ENCODE results near the gene NXF1.
A peak's percentile ranks its signal among the peaks of the same experiment; 100 is the strongest.

The NXF1 gene

DNA sequence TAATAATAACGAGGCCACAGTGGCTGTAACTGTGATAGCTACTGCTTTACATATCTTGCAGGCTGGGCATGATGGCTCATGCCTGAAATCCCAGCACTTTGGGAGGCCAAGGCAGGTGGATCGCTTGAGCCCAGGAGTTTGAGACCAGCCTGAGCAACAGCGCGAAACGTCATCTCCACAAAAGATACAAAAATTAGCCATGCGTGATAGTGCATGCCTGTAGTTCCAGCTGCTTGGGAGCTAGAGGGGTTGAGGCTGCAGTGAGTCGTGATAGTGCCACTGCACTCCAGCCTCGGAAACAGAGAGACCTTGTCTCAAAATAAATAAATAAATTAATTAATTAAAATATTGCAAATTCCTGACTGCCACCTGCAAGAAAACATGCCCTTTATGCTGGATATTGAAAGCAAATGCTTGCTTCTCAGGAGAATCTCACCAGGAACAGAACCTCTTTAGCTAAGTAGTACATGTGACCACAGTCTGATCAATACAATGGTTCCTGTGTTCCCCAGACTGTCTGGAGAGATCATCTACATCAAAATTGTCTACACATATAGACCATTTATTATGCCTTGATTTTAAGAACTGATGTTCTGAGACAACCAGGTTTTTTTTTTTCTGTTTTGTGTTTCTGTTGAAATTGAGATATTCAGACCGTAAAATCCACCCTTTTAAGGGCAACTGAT lies 57.6 kb downstream of the NXF1 start:
- Histone ChIP-seq H3K9me3 (replicated peaks in 1 of 11) (no peaks in the 10 kb centered on the region), H4K20me1 (peaks cover 0 to 17% (median 0%) of the 10 kb centered on the region in 11 experiments; a peak in 5 of 22 replicates), H3K9ac (peak overlapping the region in 5 of 11 experiments; percentile 1 to 44 (median 13); a peak in 5 of 22 replicates), H3K4me1 (peaks cover 33 to 57% (median 41%) of the 10 kb centered on the region in 10 experiments), H3K27ac (peak overlapping the region in 2 of 11 experiments; percentile 1 to 13; a peak in 2 of 22 replicates), H3K4me2 (peak overlapping the region; percentile 13 to 75 (median 52); a peak in 19 of 22 replicates), H3K4me3 (no peak overlapping the region), H3K36me3 (peaks cover 9 to 38% (median 18%) of the 10 kb centered on the region in 11 experiments; a peak in 20 of 22 replicates), H3K27me3 (no peaks in the 10 kb centered on the region)
- TF ChIP-seq Cebpa-rat (IDR thresholded peaks at IDR 0.05) = no peak

Measured in BLaER1 treated with 17β-estradiol and CSF1 and Interleukin-3, amounts not matched to agents 10 nM and 100 nM (cell line).